Skeletal muscle tissue (tissue), 4 donors: ENCODE measurements around the gene LTBP3. TPM values are rescaled to one million over a fixed set of nuclear protein-coding genes. Genes with fewer than 3 reads are reported as not detected.
A peak's percentile ranks its signal among the peaks of the same experiment; 100 is the strongest.

Source experiments
- H3K27ac ChIP-seq: one replicate; pipeline ENCODE4 v1.7.0; 2013; ENCODE audit warnings: mild to moderate bottlenecking, low read depth, low read length, inconsistent platforms
- H3K27me3 ChIP-seq, 3 donors: one replicate each; pipeline ENCODE4 v1.7.0; 2013; ENCODE audit warnings: low read length in 3 of 3; ENCODE audit not compliant: control insufficient read depth in 3 of 3, insufficient read depth in 3 of 3
- H3K36me3 ChIP-seq, 3 donors: one replicate each; pipeline ENCODE4 v1.7.0; 2013; ENCODE audit warnings: low read length in 3 of 3; ENCODE audit not compliant: control insufficient read depth in 3 of 3, insufficient read depth in 3 of 3
- H3K4me1 ChIP-seq, 3 donors: one replicate each; pipeline ENCODE4 v1.7.0; 2013; ENCODE audit warnings: low read length in 3 of 3, mild to moderate bottlenecking in 3 of 3; ENCODE audit not compliant: control insufficient read depth in 3 of 3, insufficient read depth in 3 of 3
- H3K4me3 ChIP-seq, 3 donors: one replicate each; pipeline ENCODE4 v1.7.0; 2013; ENCODE audit warnings: low read length in 3 of 3
- H3K9ac ChIP-seq, 3 donors: one replicate each; pipeline ENCODE4 v1.7.0; 2013; ENCODE audit warnings: low read length in 3 of 3, mild to moderate bottlenecking in 3 of 3, moderate library complexity in 2 of 3, low read depth in 1 of 3
- H3K9me3 ChIP-seq, 3 donors: one replicate each; pipeline ENCODE4 v1.7.0; 2013; ENCODE audit warnings: low read length in 3 of 3; ENCODE audit not compliant: control insufficient read depth in 3 of 3
- total RNA-seq: library from RNA; depleted of rRNA; stranded (reverse); fragments of >200 nt; gene quantifications from one replicate; pipeline ENCODE4 v1.2.3, GENCODE V29; 2014
- donor health status: Osteomylitis.

The LTBP3 gene
- total RNA-seq, 1 donor from 2014 or later = 32.9 TPM

- Histone ChIP-seq H3K36me3 (peaks cover 0 to under 1% (median 0%) of the 10 kb centered on the region in 3 donors), H3K9ac (no peak overlapping the region), H3K27ac (no peak overlapping the region), H3K9me3 (no peaks in the 10 kb centered on the region), H3K27me3 (no peaks in the 10 kb centered on the region), H3K4me3 (no peak overlapping the region), H3K4me1 (peaks cover 31 to 49% (median 45%) of the 10 kb centered on the region in 3 donors)
Measured at GRCh38 chr11:65562788-65563187, 4.6 kb upstream of the LTBP3 start.

GRCh38 chr11:65562020-65562419 lies 3.9 kb upstream of the LTBP3 start:
- Histone ChIP-seq H3K36me3 (no peaks in the 10 kb centered on the region), H3K9ac (peak overlapping the region in 1 of 3 donors; percentile 8), H3K27ac (no peak overlapping the region), H3K4me3 (no peak overlapping the region), H3K4me1 (peaks cover 33 to 50% (median 46%) of the 10 kb centered on the region in 3 donors), H3K9me3 (no peaks in the 10 kb centered on the region), H3K27me3 (no peaks in the 10 kb centered on the region)

- Histone ChIP-seq H3K27ac (peak overlapping the region; percentile 96), H3K9me3 (no peaks in the 10 kb centered on the region), H3K27me3 (no peaks in the 10 kb centered on the region), H3K4me1 (peaks cover 43 to 57% (median 52%) of the 10 kb centered on the region in 3 donors), H3K36me3 (no peaks in the 10 kb centered on the region), H3K9ac (peak overlapping the region; percentile 19 to 84 (median 38)), H3K4me3 (peak overlapping the region in 2 of 3 donors; percentile 1 to 27)
Measured at GRCh38 chr11:65560555-65561418, 2.6 kb upstream of the LTBP3 start.

- Histone ChIP-seq H3K4me3 (no peak overlapping the region), H3K27me3 (no peaks in the 10 kb centered on the region), H3K36me3 (no peaks in the 10 kb centered on the region), H3K4me1 (peaks cover 50 to 65% (median 60%) of the 10 kb centered on the region in 3 donors), H3K27ac (peak overlapping the region; percentile 96), H3K9me3 (no peaks in the 10 kb centered on the region), H3K9ac (peak overlapping the region; percentile 23 to 84 (median 81))
Measured at GRCh38 chr11:65559951-65560537, 1.9 kb upstream of the LTBP3 start.

- peak overlapping the region; percentile 65 to 84 (median 81) for H3K9ac ChIP-seq
- no peaks in the 10 kb centered on the region for H3K9me3 ChIP-seq
- H3K36me3 ChIP-seq = peaks cover 0 to 3% (median 0%) of the 10 kb centered on the region in 3 donors
- H3K4me3 ChIP-seq = no peak overlapping the region
- H3K4me1 ChIP-seq = peaks cover 54 to 65% (median 64%) of the 10 kb centered on the region in 3 donors
- H3K27me3 ChIP-seq = no peaks in the 10 kb centered on the region
- H3K27ac ChIP-seq = peak overlapping the region; percentile 96
Measured at GRCh38 chr11:65559535-65559934, 1.4 kb upstream of the LTBP3 start.

- H3K27ac ChIP-seq = peak overlapping the region; percentile 96
- H3K4me1 ChIP-seq = peaks cover 54 to 65% (median 64%) of the 10 kb centered on the region in 3 donors
- no peaks in the 10 kb centered on the region for H3K27me3 ChIP-seq
- no peaks in the 10 kb centered on the region for H3K9me3 ChIP-seq
- H3K36me3 ChIP-seq = peaks cover 0 to 3% (median 0%) of the 10 kb centered on the region in 3 donors
- peak overlapping the region; percentile 50 to 62 (median 61) for H3K4me3 ChIP-seq
- H3K9ac ChIP-seq = peak overlapping the region; percentile 81 to 91 (median 84)
Measured at GRCh38 chr11:65558930-65559509, 861 bp upstream of the LTBP3 start.

GRCh38 chr11:65557280-65558001 lies 718 bp downstream of the LTBP3 start:
- Histone ChIP-seq H3K27ac (peak overlapping the region; percentile 96), H3K36me3 (peaks cover 0 to 8% (median 1%) of the 10 kb centered on the region in 3 donors), H3K4me1 (peaks cover 56 to 67% (median 65%) of the 10 kb centered on the region in 3 donors), H3K4me3 (peak overlapping the region; percentile 55 to 66 (median 62)), H3K9ac (peak overlapping the region; percentile 83 to 87 (median 85)), H3K9me3 (no peaks in the 10 kb centered on the region), H3K27me3 (no peaks in the 10 kb centered on the region)

GRCh38 chr11:65556470-65557279 lies 1.5 kb downstream of the LTBP3 start:
- Histone ChIP-seq H3K9ac (peak overlapping the region; percentile 83 to 87 (median 85)), H3K4me1 (peaks cover 64 to 70% (median 68%) of the 10 kb centered on the region in 3 donors), H3K27ac (peak overlapping the region; percentile 81)

More at GRCh38 chr11:65556470-65557279, 1.5 kb downstream of the LTBP3 start:
- Histone ChIP-seq H3K9me3 (no peaks in the 10 kb centered on the region), H3K36me3 (peaks cover 6 to 13% (median 9%) of the 10 kb centered on the region in 3 donors), H3K27me3 (no peaks in the 10 kb centered on the region), H3K4me3 (peak overlapping the region; percentile 55 to 66 (median 62))
